ENCODE results near the gene GSTCD. TPM values are rescaled to one million over a fixed set of nuclear protein-coding genes. Genes with fewer than 3 reads are reported as not detected.
"Not testable (repeated sequence)": the region's sequence is repeated elsewhere in the genome, so short reads cannot be mapped to it uniquely, and the experiment has no call there.

The GSTCD gene
- total and polyA plus RNA-seq, 9 of the 15 experiments (the other 6 are each of a cell fraction or from before 2014, with no cell fraction given): 4.5 to 36.3 (median 16.0) TPM

- in situ Hi-C loops (cut with MboI); FAIRE-seq; POLR2A ChIA-PET; H3K9me3 ChIP-seq (replicated peaks; ENCODE audit: control insufficient read depth, insufficient read depth, low read depth, low read length); H2AFZ ChIP-seq (ENCODE audit: low read depth, low read length); BruUV-seq (replicated peaks); H3K4me2 ChIP-seq (ENCODE audit: insufficient read depth, low read length); H3K4me1 ChIP-seq (replicated peaks in 1 of 2; ENCODE audit: control insufficient read depth in 2 of 2, insufficient read depth in 2 of 2, low read length in 2 of 2); H3K27me3 ChIP-seq (ENCODE audit: control insufficient read depth in 2 of 2, insufficient read depth in 2 of 2, low read length in 2 of 2); H3K4me3 ChIP-seq; H3K9me1 ChIP-seq (ENCODE audit: control insufficient read depth, insufficient read depth, low read length); H3K27ac ChIP-seq (ENCODE audit: extremely low read depth, low read depth, low read length); DNase-seq (ENCODE audit: extremely low read depth in 1 of 4, low spot score in 3 of 4); H3K79me2 ChIP-seq (ENCODE audit: control insufficient read depth, insufficient read depth, low read length); H3K9ac ChIP-seq (ENCODE audit: insufficient read depth in 1 of 2, low read depth in 2 of 2, low read length in 2 of 2); intact Hi-C loops (cut with micrococcal nuclease); CTCF ChIA-PET (ENCODE audit: low intra/inter-chr PET ratio); ATAC-seq; H4K20me1 ChIP-seq (replicated peaks; ENCODE audit: control insufficient read depth, insufficient read depth, low read length): not testable (repeated sequence)
- TF ChIP-seq BCOR (IDR thresholded peaks at IDR 0.05) (0 out of 2 replicates have a peak, but pooled peaks have one; percentile 43), ZNF146 (CRISPR knock-in tag; IDR thresholded peaks at IDR 0.05; ENCODE audit: unreplicated experiment) (peak; percentile 52), KDM1A (IDR thresholded peaks at IDR 0.05) (peak in 1 of 2 experiments; percentile 40; a peak in 1 of 4 replicates)
- H3K36me3 ChIP-seq (ENCODE audit: control insufficient read depth, insufficient read depth, low read length): peaks cover 13% of the 10 kb centered on the region; the same call in 1 of the 3 replicates
- WGBS (ENCODE audit: insufficient coverage, low coverage, missing lambda C conversion rate): 90% methylated on average over 3 of the region's 4 CpGs
Observed at GRCh38 chr4:105729895-105730294, 21.3 kb downstream of the GSTCD start.

GRCh38 chr4:105735217-105735616 is 26.6 kb downstream of the GSTCD start:
- H3K9me3 ChIP-seq (replicated peaks; ENCODE audit: control insufficient read depth, insufficient read depth, low read depth, low read length); H3K27ac ChIP-seq (ENCODE audit: extremely low read depth, low read depth, low read length); ATAC-seq; H3K79me2 ChIP-seq (ENCODE audit: control insufficient read depth, insufficient read depth, low read length); intact Hi-C loops (cut with micrococcal nuclease); H2AFZ ChIP-seq (ENCODE audit: low read depth, low read length); BruUV-seq (replicated peaks); FAIRE-seq; in situ Hi-C loops (cut with MboI); H3K9me1 ChIP-seq (ENCODE audit: control insufficient read depth, insufficient read depth, low read length); H3K4me1 ChIP-seq (replicated peaks in 1 of 2; ENCODE audit: control insufficient read depth in 2 of 2, insufficient read depth in 2 of 2, low read length in 2 of 2); H3K27me3 ChIP-seq (ENCODE audit: control insufficient read depth in 2 of 2, insufficient read depth in 2 of 2, low read length in 2 of 2); H3K36me3 ChIP-seq (ENCODE audit: control insufficient read depth, insufficient read depth, low read length); POLR2A ChIA-PET; DNase-seq (ENCODE audit: extremely low read depth in 1 of 4, low spot score in 3 of 4); CTCF ChIA-PET (ENCODE audit: low intra/inter-chr PET ratio); H3K4me2 ChIP-seq (ENCODE audit: insufficient read depth, low read length); H3K4me3 ChIP-seq; H3K9ac ChIP-seq (ENCODE audit: insufficient read depth in 1 of 2, low read depth in 2 of 2, low read length in 2 of 2); H4K20me1 ChIP-seq (replicated peaks; ENCODE audit: control insufficient read depth, insufficient read depth, low read length): not testable (repeated sequence)
- WGBS (ENCODE audit: insufficient coverage, low coverage, missing lambda C conversion rate): 86% methylated on average over 9 of the region's 10 CpGs
